HepG2 (cell line): ENCODE data around the gene MTMR10. TPM values are rescaled to one million over a fixed set of nuclear protein-coding genes. Genes with fewer than 3 reads are reported as not detected.
A peak's percentile ranks its signal among the peaks of the same experiment; 100 is the strongest.

Experiments used
- CREB1 ChIP-seq, 2 experiments: fragments of 450-650 bp in 1 of 2; IDR thresholded peaks; 2 replicates each; pipeline ENCODE4 v1.6.1; 2016 to 2017; ENCODE audit warnings: control low read depth in 1 of 2, mild to moderate bottlenecking in 1 of 2, missing compliant biosample characterization in 1 of 2, missing genetic modification characterization in 1 of 2
- ELF3 ChIP-seq: IDR thresholded peaks from 2 replicates; pipeline ENCODE4 v1.6.1; 2016; ENCODE audit warnings: missing genetic modification reagents, missing compliant biosample characterization
- GFI1 ChIP-seq: sonication (generic); formaldehyde crosslinking; IDR thresholded peaks from 2 replicates; pipeline ENCODE4 v1.5.0; 2020; ENCODE audit warnings: missing genetic modification reagents, mild to moderate bottlenecking, borderline replicate concordance
- HIC2 ChIP-seq: sonication (generic); formaldehyde crosslinking; IDR thresholded peaks from 2 replicates; pipeline ENCODE4 v1.9.0; 2022; ENCODE audit warnings: low read depth, missing genetic modification reagents
- HNF4G ChIP-seq, 2 experiments: sonication (generic) in 1 of 2; formaldehyde crosslinking in 1 of 2; IDR thresholded peaks; 2 replicates each; pipeline versions ENCODE4 v1.4.0 to v1.6.1; 2011 to 2020; ENCODE audit warnings: borderline replicate concordance in 2 of 2, low read depth in 2 of 2, mild to moderate bottlenecking in 2 of 2, low read length in 1 of 2, missing genetic modification reagents in 1 of 2, moderate library complexity in 1 of 2
- MIER2 ChIP-seq: IDR thresholded peaks from 2 replicates; pipeline ENCODE4 v1.6.1; 2016; ENCODE audit warnings: missing biosample characterization, missing genetic modification reagents
- NRL ChIP-seq: sonication (generic); formaldehyde crosslinking; IDR thresholded peaks from 2 replicates; pipeline ENCODE4 v1.5.0; 2020; ENCODE audit warnings: missing genetic modification reagents, mild to moderate bottlenecking, moderate library complexity, borderline replicate concordance
- TAF1 ChIP-seq: sonication (generic); formaldehyde crosslinking; IDR thresholded peaks from 2 replicates; pipeline ENCODE4 v1.4.0; 2020; ENCODE audit warnings: missing genetic modification reagents
- ZNF350 ChIP-seq: sonication (generic); formaldehyde crosslinking; IDR thresholded peaks from 2 replicates; pipeline ENCODE4 v1.4.0; 2020; ENCODE audit warnings: mild to moderate bottlenecking, low read depth, missing genetic modification reagents, borderline replicate concordance
- ZSCAN12 ChIP-seq: sonication (generic); formaldehyde crosslinking; IDR thresholded peaks from 2 replicates; pipeline ENCODE4 v1.9.0; 2021; ENCODE audit warnings: mild to moderate bottlenecking, missing genetic modification reagents
- polyA plus RNA-seq, 8 experiments: library from polyadenylated mRNA; depleted of rRNA in 3 of 8; stranded (reverse) in 7 of 8; unstranded in 1 of 8; fragments of >200 nt; fragmentation: Illumina TruSeq in 4 of 8; extraction: Trizol in 4 of 8; gene quantifications; 2 replicates each; pipeline versions ENCODE4 v1.2.1 to v1.2.3, GENCODE V29; 2011 to 2016; ENCODE audit warnings: low read depth in 4 of 8, missing spikeins in 1 of 8, mixed read lengths in 1 of 8; ENCODE audit not compliant: insufficient read depth in 1 of 8
- total RNA-seq, 5 experiments: library from RNA; depleted of rRNA; stranded (reverse); fragments of >200 nt; fragmentation: Illumina TruSeq; extraction: Trizol; gene quantifications; 2 replicates each; pipeline ENCODE4 v1.2.3, GENCODE V29; 2016; ENCODE audit warnings: low read depth in 1 of 5

MTMR10 gene
- total and polyA plus RNA-seq, 2 of the 13 experiments (the other 11 are each of a cell fraction or from before 2014, with no cell fraction given): 10.2 to 17.4 TPM

- TF ChIP-seq NRL (CRISPR knock-in tag) (peak; percentile 92), MIER2 (CRISPR knock-in tag) (0 out of 2 replicates have a peak, but pooled peaks have one; percentile 39), GFI1 (CRISPR knock-in tag) (peak; percentile 56; the same call in 1 of the 2 replicates), ZNF350 (CRISPR knock-in tag) (peak; percentile 66; the same call in 1 of the 2 replicates), HIC2 (CRISPR knock-in tag) (0 out of 2 replicates have a peak, but pooled peaks have one; percentile 72), ZSCAN12 (CRISPR knock-in tag) (no peak), TAF1 (CRISPR knock-in tag) (peak; percentile 84), ELF3 (CRISPR knock-in tag) (peak; percentile 84), CREB1 (IDR thresholded peaks at IDR 0.05) (no peak), CREB1 (CRISPR knock-in tag; IDR thresholded peaks at IDR 0.05) (no peak), HNF4G (IDR thresholded peaks at IDR 0.05; ENCODE audit: borderline replicate concordance, low read depth, low read length) (no peak), HNF4G (CRISPR knock-in tag; IDR thresholded peaks at IDR 0.05; ENCODE audit: borderline replicate concordance, low read depth) (no peak)
- TF ChIP-seq, all 625 proteins: peak for 374
These were observed 87.8 kb downstream of the MTMR10 start, which contains the start of gene FAN1 (continued) for GRCh38 chr15:30903497-30904187.
